ENCODE data around the gene EIF3D. TPM values are rescaled to one million over a fixed set of nuclear protein-coding genes. Genes with fewer than 3 reads are reported as not detected.

Gene EIF3D
- 407 and 487 TPM in 2 replicates for total RNA-seq

GRCh38 chr22:36528795-36529751, at the start of gene EIF3D:
Gene EIF3D (minus strand): TSS chr22:36529166. CDS start chr22:36526121, 3,045 bp downstream.

GRCh38 chr22:36506637-36507517, 22.1 kb downstream of the EIF3D start, which contains the start of gene FOXRED2:
Gene FOXRED2 (minus strand): TSS chr22:36507040. CDS start chr22:36506422, 618 bp downstream.

GRCh38 chr22:36481393-36482168, 47.4 kb downstream of the EIF3D start, which contains the start of gene TXN2:
Gene TXN2 (minus strand): TSS chr22:36481640. CDS start chr22:36480837, 803 bp downstream.

Other genes with a start within 250 kb of the EIF3D start
- gene MYH9, start 141.2 kb downstream of the EIF3D start, total RNA-seq = 586 and 1,008 TPM in 2 replicates
- 18.1 and 20.6 TPM in 2 replicates for gene TXN2, start 47.5 kb downstream of the EIF3D start, total RNA-seq
- gene FOXRED2, start 22.1 kb downstream of the EIF3D start, total RNA-seq = 4.4 and 7.0 TPM in 2 replicates
- not detected in 2 replicates for gene CACNG2, start 174.6 kb upstream of the EIF3D start, total RNA-seq
- gene IFT27, start 247.0 kb upstream of the EIF3D start, total RNA-seq = 11.7 and 12.0 TPM in 2 replicates

All from nasal cavity respiratory epithelium epithelial cell of viscerocranial mucosa (primary cell).